Nucleus accumbens (tissue), 56 donors: Measurements from ENCODE around the gene DEDD2.
"Not testable (repeated sequence)": the region's sequence is repeated elsewhere in the genome, so short reads cannot be mapped to it uniquely, and the experiment has no call there.

Experiments
- DNase-seq, 56 donors: peaks; one replicate each; lab custom pipeline; 2025; lab: John Stamatoyannopoulos, UW

Gene DEDD2, protein sequence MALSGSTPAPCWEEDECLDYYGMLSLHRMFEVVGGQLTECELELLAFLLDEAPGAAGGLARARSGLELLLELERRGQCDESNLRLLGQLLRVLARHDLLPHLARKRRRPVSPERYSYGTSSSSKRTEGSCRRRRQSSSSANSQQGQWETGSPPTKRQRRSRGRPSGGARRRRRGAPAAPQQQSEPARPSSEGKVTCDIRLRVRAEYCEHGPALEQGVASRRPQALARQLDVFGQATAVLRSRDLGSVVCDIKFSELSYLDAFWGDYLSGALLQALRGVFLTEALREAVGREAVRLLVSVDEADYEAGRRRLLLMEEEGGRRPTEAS

DNA sequence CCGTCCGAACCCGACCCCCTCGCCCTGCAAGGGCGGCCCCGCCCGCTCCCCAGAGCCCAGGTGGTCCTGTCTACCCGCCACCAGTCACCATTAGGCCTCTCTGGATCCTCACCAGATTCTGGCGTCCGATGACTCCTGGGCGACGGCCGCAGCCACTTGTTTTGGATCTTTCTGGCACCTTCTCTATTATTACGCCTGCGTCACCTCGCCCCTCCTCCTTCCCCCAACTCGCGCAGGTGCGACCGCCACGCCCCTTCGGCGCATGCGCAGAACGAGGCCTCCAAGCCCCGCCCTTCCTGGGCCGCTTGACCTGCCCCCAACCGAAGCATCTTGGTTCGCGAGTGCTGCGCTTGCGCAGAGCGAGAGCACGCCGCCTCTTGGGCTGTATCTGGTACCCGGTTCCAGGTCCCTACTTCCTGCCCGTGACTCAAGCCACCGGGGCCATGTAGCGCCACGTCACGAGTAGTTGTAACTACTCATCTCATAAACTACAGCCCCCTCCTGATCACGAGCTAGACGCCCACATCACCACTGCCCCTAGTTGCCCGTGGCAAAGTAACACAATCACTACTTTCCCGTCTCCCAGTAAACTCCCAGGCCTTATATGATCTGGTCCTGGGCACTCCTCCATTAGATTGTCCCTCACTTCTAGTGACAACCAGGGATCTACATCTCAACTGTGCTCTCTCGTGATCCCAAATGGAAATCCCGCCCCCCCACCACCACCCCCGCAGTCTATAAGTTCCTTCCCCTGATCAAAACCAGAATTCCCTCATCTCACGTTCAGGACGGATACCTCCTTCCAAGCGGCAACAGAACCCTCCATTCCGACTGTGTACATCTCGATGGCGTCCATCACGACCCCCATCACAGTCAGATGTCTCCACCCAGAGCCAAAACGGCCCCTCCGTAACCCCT lies at the start of gene DEDD2:
Gene DEDD2 (minus strand): TSS at position 158 of the 918 bp plus-strand sequence. CDS start 670 bp downstream, outside the sequence.
- DNase-seq, result peak; percentile 37 to 99 (median 94)

DNA sequence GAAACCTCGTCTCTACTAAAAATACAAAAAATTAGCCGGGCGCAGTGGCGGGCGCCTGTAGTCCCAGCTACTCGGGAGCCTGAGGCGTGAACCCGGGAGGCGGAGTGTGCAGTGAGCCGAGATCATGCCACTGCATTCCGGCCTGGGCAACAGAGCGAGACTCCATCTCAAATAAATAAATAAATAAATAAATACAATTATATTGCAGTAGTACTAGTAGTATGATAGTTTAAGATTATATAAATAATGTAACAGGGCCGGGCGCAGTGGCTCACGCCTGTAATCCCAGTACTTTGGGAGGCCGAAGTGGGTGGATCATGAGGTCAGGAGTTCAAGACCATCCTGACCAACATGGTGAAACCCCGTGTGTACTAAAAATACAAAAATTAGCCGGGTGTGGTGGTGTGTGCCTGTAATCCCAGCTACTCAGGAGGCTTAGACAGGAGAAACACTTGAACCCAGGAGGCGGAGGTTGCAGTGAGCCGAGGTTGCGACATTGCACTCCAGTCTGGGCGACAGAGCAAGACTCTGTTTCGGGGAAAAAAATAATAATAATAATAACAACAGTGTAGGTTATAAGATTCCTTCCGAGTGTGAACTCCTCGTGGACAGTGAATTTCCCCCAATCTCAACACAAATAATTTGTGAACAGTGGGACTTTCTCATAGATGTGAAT lies 49.6 kb upstream of the DEDD2 start:
- DNase-seq, result not testable (repeated sequence)

DNA sequence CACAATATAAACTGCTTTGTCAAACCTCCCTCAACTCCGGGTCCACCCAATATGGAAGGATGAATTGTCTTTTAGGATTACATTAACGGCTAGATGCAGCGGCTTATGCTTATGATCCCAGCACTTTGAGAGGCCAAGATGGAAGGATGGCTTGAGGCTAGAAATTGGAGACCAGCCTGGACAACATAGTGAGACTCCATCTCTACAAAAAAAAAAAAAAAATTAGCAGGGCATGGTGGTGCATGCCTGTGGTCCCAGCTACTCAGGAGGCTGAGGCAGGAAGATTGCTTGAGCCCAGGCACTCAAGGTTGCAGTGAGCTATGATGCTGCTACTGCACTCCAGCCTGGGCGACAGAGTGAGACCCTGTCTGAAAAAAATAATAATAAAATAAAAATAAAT lies 48.6 kb upstream of the DEDD2 start:
- not testable (repeated sequence) for DNase-seq

DNA sequence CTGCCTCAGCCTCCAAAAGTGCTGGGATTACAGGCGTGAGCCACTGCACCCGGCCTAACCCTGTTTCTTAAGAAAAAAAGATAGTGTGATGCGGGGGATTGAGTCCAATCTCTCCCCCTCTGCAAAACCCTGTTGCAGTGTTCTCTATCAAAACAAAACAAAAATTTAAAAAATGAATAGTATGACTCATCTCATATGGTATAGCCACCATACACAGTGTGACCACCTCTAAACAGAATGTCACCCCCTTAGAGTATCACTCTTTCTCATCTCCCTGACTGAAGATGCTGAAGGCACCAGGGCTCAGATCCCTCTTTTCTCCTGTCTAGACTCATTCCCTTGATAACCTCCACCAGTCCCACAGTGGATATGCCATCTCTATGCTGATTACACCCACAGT lies 44.3 kb upstream of the DEDD2 start:
- DNase-seq, result no peak

DNA sequence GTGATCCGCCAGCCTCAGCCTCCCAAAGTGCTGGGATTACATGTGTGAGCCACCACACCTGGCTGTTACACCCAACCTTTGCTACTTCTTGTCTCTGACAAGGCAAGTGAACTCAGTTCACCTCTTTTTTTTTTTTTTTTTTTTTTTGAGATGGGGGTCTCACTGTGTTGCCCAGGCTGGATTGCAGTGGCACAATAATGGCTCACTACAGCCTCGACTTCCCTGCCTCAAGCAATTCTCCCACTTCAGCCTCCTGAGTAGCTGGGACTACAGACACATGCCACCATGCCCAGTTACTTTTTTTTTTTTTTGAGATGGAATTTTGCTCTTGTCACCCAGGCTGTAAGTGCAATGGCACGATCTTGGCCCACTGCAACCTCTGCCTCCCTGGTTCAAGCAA lies 40.4 kb upstream of the DEDD2 start:
- DNase-seq, result not testable (repeated sequence)

DNA sequence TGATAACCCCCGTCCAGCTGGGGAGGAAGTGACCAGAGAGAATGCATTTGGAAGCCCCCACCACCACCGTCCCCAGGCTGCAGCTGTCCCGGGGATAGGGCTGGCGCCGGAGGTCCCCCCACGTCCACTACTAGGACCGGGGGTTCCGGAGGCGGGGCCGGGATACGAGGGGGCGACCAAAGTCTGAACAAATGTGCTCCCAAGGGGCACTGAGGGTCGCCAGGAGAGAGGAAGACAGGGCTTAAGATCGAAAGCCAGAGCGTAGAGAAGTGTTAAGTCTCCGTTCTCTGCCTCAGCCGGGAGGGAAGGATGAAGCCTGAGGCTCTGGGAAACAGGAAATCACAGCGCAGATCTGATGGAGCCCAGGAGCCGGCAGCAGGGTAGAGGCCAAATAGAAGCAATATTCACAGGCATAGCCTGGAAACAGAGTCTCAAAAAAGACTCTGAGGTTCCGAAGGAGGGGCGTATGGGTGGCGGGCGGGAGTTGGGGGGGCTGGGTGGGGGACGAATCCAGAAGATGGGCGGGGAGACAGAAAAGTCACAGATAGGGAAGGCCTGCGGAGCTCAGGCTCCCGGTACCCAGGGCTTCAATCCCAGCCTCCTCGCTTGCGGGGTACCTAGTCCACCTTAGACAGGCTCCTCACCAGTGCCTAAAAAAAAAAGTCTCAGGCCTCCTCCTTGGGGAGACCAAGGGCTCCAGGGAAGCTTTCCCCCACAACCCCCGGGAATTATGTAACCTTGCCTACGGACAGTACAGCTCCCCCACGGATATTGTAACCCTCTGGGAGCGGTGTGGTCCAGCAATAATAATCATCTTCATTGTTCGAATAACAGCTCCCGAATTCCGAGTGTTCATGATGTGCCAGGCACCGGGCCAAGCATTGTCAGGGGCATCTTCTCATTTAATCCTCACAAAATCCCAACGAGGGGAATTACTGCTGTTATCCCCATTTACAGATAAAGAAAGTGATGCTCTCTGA lies 38.6 kb upstream of the DEDD2 start:
- DNase-seq, result peak in 42 of 56 donors; percentile 23 to 81 (median 53)

DNA sequence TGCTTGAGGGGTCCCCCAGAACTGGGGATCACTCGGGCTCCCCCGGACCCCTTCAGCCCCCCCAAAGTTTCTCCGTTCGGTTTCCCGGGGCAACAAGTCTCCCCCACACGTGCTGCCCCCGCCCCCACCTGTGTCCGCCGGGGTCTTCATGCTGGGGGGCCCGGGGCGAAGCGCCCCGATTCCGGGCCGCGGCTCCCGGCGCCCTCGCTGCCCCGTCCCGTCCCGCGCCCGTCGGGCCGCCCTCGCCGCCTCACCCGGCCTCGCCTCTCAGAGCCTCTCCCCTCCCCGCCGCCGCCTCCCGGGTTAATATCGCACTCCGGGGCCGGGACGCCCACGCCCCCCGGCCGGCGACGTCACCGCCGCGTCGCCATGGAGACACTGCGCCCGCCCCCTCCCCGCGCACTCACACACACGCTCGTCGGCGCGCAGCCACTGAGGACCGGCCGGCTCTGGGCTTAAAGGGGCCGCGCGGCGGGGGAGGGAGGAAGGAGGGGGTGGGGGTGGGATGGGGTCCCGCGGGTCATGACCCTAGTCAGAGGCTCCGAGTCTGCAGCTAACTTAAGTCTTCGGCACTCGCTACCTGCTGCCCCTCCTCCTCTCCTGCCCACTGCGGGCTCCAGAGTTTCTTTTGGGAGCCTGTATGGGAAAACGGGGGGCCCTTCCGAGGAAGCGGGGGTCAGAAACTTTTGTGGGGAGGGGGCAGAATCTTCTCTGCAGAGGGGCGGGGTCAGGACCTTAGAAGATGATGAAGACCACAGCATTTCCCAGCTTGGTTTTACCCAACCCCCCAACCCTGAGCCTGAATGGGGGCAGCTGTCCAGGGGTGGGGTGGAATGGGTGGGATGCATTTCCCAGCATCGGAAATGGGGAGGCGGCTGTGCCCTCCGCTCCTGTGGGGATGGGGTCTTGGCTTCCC lies 37.6 kb upstream of the DEDD2 start, which contains the start of gene ERF:
Gene ERF (minus strand): TSS at position 279 of the 916 bp plus-strand sequence. CDS start 129 bp downstream, at position 150.
- DNase-seq, result peak; percentile 58 to 98 (median 91)

DNA sequence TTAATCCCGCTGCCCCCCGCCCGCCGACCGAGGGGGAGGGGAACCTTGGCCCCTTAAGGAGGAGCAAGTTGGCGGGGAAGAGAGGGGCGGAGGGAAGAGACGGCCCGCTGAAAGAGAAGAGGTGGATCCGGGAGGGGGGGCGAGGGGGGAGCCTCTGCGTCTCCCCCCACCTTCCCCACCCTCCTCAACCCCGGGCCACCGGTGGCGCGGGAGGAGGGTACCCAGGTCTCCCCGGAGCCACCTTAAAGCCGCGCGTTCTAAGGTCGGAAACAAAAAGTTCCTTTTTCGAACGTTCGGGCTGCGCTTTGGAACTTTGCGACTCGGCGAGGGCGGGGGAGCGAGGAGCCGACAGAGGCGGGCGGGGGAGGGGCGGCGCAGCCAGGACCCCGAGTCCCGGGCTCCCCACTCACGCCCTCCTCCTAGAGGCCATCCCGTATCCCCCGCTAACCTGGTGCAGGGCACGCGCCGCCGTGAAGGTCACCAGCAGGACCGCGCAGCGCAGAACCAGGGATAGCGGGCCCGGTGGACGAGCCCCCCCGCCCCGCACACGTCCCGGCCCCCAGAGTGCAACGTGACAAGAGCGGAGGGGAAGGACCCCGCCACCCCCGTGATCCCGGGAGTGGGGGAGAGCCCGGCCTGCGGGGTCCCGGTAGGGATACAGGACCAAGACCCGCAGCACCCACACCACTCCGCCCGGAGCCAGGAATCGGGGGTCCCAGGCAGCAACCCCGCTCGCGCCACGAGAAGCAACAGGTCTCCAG lies 36.8 kb upstream of the DEDD2 start:
- peak in 51 of 56 donors; percentile 25 to 86 (median 74) for DNase-seq

DNA sequence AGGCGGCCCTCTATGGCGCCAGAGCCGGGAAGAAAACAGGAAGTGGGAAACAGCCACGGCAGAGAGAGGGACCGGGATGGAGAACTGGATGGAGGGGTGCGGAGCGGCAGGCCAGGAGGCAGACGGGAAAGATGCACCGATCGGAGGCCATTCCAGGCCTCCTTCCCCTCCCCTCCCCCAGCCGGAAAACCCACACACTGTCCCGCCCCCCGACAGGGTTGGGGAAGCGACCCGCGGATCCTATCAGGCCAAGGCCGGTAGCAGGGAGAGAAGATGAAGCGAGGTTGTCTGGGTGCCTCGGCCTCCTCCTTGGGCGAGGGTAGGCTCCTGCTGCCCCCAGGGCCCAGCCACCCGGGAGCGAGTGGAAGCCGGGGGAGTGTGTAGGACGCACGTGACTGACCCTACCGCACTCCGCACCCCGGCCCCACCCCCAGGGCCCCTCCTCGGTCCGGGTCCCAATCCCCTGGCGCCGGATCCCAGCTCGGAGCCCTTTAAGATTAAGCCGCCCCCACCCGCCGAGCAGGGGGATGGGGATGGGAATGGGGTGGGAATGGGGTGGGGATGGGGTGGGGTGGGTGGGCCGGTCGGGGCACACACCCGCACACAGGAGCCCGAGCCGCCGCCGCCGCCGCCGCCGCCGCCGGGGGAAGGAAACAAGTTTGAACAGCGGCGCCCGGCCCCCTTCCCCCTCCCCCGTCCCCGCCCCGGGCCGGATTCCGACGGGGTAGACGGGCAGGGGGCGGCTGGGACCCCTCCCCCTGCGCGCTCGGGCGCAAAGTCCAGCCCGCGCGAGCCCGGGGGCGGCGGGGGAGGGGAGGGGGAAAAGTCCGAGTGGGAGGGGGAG lies 36.0 kb upstream of the DEDD2 start:
- DNase-seq, result peak in 42 of 56 donors; percentile 11 to 77 (median 56)

DNA sequence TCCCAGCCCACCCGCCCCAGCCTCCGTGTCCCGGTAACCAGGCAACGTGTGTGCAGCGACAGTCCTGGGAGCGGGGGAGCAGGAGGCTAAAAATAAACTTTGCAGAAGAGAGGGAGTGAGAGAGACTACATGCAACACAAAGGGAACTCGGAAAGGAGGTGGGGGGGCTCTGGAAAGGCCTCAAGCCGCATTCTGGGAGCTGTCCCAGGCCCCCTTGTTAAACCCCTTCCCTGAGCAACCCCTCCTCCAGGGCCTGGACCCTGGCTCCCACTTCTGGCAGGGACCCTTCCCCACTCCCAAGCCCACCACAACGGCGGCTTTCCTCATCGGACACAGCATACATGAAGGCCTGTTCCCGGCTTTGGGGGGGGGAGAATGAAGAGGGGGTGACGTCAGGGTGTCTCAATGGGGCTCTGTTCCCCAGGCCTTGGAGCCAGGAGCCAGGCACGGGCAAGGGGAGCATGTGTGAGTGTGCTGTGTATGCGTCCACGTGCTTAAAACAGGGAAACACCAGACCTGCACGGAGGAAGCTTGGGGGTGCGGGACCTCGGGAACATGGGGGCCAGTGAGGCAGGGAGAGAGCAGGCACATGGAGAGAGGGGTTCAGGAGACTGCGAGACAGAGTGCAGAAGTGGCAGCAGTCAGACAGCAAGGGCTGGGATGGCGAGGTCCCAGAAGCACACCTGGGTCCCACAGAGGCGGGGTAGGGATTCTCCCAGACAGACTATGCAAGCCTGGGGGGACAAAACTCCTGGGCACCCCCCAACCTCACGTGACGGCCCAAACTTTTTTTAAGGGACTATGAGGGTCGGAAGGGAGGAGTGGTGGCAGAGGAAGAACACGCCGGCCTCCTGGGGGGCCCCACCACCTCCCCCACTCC lies 35.1 kb upstream of the DEDD2 start:
- DNase-seq, result peak in 55 of 56 donors; percentile 52 to 95 (median 84)

DNA sequence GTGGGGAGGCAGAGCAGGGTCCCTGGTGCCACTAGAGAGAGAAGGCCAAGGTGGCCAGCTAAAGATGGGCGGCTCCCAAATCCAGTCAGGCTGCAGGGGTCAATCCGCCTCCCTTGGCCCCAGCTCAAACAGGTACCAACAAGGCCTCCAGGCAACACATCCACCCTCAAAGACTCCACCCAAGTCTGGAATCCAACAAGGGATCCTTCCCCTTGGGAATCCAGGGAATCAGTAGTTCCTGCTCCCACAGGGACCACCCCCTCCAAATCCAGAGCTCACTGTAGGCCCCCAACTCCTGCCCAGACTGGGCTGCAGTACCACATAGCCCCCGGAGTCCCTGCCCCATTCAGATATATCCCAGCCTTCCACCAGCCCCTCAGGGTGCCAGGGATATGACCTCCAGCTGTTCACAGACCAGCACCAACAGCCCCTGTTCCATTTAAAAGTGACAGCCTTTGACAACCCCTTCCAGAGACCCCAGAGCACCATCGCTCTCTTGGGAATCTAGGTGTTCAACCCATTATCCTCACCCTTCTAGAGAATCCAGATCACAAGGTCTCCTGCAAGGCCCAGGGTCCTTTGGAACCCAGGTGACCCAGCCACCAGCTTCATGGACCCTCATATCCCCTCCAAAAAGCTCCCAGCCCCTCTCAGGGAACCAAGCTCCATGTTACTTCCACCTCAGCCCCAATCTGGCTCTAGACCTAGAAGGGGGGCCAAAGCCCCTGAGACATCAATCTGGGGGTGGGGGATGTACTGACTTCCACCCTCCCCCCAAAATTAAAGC lies 34.3 kb upstream of the DEDD2 start:
- DNase-seq, result no peak

DNA sequence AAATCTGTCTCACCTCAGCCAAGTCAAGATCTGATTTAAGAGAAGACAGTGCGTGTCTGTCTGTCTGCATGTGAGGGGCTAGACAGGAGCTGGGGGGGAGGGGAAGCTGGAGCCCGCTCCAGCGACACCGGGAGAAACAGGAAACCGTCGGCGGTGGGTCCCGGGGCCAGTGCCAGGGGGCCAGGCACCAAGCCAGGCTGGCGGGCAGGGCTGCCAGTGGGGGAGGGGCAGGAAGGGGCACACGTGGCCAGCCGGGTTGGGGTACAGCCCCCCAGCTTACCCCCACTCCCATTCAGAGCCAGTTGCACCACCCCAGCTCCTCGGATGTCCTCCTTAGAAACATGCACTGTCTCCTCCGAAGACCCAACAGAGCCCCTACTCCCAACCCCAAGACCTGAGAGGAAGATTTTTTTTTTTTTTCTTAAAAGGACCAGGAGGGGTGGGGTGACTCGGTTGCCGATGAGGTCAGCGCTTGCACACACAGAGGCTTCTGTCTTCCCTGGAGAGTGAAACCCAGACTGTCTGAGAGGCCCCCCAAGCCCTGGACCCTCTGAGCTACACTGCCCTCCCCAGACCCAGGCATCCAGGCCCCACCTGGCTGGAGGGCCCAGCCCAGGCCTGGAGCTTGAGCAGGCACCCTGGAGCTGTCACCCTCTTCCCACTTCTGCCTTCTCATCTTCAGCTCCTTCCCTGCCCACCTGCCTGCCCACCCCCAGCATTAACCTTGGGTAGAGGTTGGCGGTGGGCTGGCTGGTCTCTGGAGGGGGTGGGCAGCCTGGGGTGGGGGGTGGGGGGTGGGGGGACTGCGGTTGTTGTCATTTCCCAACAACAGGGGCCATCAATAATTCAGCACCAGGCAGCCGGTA lies 33.4 kb upstream of the DEDD2 start:
- DNase-seq, result peak in 42 of 56 donors; percentile 13 to 75 (median 52)

DNA sequence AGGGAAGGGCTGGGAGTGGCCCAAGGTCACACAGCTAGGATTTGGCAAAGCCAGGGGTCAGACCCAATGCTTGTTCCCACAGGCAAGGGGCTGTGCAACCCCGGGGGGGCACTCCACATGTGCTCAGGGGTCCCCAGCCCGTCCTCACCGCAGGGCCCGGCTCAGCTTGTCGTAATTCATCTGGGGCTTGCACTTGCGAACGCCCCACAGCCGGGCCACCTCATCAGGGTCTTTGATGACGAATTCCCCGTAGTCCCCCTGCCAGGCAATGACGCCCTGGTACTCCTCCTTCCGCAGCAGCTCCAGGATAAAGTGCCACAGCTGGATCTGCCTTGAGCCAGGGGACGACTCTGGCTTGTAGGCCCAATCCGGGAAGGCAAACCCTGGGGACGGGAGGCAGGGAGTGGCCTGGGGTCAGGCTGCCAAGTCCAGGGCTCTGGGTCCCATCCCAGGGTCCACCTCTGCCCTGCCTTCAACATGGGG lies 32.7 kb upstream of the DEDD2 start:
- DNase-seq, result peak in 4 of 56 donors; percentile 17 to 56 (median 29)

DNA sequence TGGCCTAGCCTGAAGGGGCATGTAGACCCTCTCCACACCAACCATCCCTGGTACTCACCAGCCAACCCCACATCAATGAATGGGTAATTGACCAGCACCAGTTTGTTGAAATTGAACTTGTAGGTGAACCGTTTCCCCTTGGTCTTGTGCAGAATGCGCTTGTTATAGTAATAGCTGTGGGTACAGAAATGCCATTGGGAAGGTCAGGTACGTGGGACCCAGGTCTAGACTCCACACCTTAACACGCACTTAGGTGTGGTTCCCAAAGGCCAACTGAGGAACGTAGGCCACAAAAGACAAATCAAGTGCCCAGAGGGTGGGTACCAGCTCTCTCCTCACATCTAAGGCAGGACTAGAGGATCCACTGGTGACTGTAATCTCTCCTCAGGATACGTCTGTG lies 32.3 kb upstream of the DEDD2 start:
- DNase-seq, result no peak
